Smooth muscle cell (in vitro differentiated cells): ENCODE data around the gene USP46. TPM values are rescaled to one million over a fixed set of nuclear protein-coding genes. Genes with fewer than 3 reads are reported as not detected.

Experiments used
- DNase-seq: peaks from one replicate; lab custom pipeline; 2025; ENCODE audit not compliant: unreplicated experiment; lab: John Stamatoyannopoulos, UW
- H2AFZ ChIP-seq: fragments of 200-600 bp; sonication (generic); 2 replicates; pipeline ENCODE4 v1.6.0; 2016; ENCODE audit warnings: antibody characterized with exemption, low read depth, mild to moderate bottlenecking
- H3F3A ChIP-seq: fragments of 200-600 bp; sonication (generic); 2 replicates; pipeline ENCODE4 v1.6.0; 2017; ENCODE audit warnings: antibody characterized with exemption, low read depth
- H3K27ac ChIP-seq: fragments of 200-600 bp; sonication (generic); 2 replicates; pipeline ENCODE4 v1.5.1; 2016; ENCODE audit warnings: low read depth, mild to moderate bottlenecking
- H3K27me3 ChIP-seq: fragments of 200-600 bp; sonication (generic); 2 replicates; pipeline ENCODE4 v1.6.1; 2016; ENCODE audit warnings: low read depth, mild to moderate bottlenecking
- H3K36me3 ChIP-seq: fragments of 200-600 bp; sonication (generic); 2 replicates; pipeline ENCODE4 v1.5.1; 2016; ENCODE audit warnings: low read depth
- H3K4me1 ChIP-seq: fragments of 200-600 bp; sonication (generic); 2 replicates; pipeline ENCODE4 v1.5.1; 2016; ENCODE audit warnings: low read depth
- H3K4me2 ChIP-seq: fragments of 200-600 bp; sonication (generic); 2 replicates; pipeline ENCODE4 v1.6.0; 2016; ENCODE audit warnings: mild to moderate bottlenecking
- H3K4me3 ChIP-seq: fragments of 200-600 bp; sonication (generic); 2 replicates; pipeline ENCODE4 v1.5.1; 2016; ENCODE audit warnings: mild to moderate bottlenecking
- H3K79me2 ChIP-seq: fragments of 200-600 bp; sonication (generic); 2 replicates; pipeline ENCODE4 v1.6.0; 2016; ENCODE audit warnings: low read depth, mild to moderate bottlenecking
- H3K9ac ChIP-seq: fragments of 200-600 bp; sonication (generic); 2 replicates; pipeline ENCODE4 v1.6.0; 2016; ENCODE audit warnings: low read depth
- H3K9me3 ChIP-seq: fragments of 200-600 bp; sonication (generic); replicated peaks from 2 replicates; pipeline ENCODE4 v1.5.1; 2016; ENCODE audit warnings: low read depth
- H4K20me1 ChIP-seq: fragments of 200-600 bp; sonication (generic); 2 replicates; pipeline ENCODE4 v1.6.0; 2016; ENCODE audit warnings: low read depth
- WGBS: methylation state at CpG from one replicate; pipeline ENCODE4 v1.1.7; 2016; ENCODE audit warnings: low lambda C conversion rate; 5-methylcytosine and 5-hydroxymethylcytosine counted together
- polyA plus RNA-seq: library from polyadenylated mRNA; unstranded; fragments of >200 nt; fragmentation: Nextera tagmentation; extraction: Ambion mirVana; gene quantifications from 2 replicates; pipeline ENCODE4 v1.2.1, GENCODE V29; 2016
- total RNA-seq: library from RNA; depleted of rRNA; stranded (reverse); fragments of >200 nt; gene quantifications from 2 replicates; pipeline ENCODE4 v1.2.3, GENCODE V29; 2014
- TF ChIP-seq, protein P1 (sequence below): fragments of 200-600 bp; sonication (generic); IDR thresholded peaks from 2 replicates; pipeline ENCODE4 v1.5.1; 2017; ENCODE audit warnings: borderline replicate concordance, mild to moderate bottlenecking, antibody characterized with exemption; ENCODE audit not compliant: insufficient read depth, poor library complexity, severe bottlenecking

USP46 gene
- total and polyA plus RNA-seq, 2 experiments from 2014 or later: 17.2 to 30.4 TPM

GRCh38 chr4:52586069-52586468 is 73.0 kb downstream of the USP46 start:
- no peaks in the 10 kb centered on the region for H3K4me1 ChIP-seq
- H3K79me2 ChIP-seq: no peaks in the 10 kb centered on the region
- TF ChIP-seq, protein P1, sequence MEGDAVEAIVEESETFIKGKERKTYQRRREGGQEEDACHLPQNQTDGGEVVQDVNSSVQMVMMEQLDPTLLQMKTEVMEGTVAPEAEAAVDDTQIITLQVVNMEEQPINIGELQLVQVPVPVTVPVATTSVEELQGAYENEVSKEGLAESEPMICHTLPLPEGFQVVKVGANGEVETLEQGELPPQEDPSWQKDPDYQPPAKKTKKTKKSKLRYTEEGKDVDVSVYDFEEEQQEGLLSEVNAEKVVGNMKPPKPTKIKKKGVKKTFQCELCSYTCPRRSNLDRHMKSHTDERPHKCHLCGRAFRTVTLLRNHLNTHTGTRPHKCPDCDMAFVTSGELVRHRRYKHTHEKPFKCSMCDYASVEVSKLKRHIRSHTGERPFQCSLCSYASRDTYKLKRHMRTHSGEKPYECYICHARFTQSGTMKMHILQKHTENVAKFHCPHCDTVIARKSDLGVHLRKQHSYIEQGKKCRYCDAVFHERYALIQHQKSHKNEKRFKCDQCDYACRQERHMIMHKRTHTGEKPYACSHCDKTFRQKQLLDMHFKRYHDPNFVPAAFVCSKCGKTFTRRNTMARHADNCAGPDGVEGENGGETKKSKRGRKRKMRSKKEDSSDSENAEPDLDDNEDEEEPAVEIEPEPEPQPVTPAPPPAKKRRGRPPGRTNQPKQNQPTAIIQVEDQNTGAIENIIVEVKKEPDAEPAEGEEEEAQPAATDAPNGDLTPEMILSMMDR: no peak
- peaks cover 4% of the 10 kb centered on the region for H3F3A ChIP-seq
- 30% methylated on average over 3 of the region's 3 CpGs for WGBS
- H4K20me1 ChIP-seq: no peaks in the 10 kb centered on the region
- H3K36me3 ChIP-seq: no peaks in the 10 kb centered on the region
- DNase-seq: no peak
- no peak overlapping the region for H3K27ac ChIP-seq
- no peak overlapping the region for H3K4me3 ChIP-seq
- no peak overlapping the region for H2AFZ ChIP-seq
- H3K27me3 ChIP-seq: no peaks in the 10 kb centered on the region
- no peaks in the 10 kb centered on the region for H3K9me3 ChIP-seq
- H3K4me2 ChIP-seq: no peak overlapping the region
- no peak overlapping the region for H3K9ac ChIP-seq

DNA sequence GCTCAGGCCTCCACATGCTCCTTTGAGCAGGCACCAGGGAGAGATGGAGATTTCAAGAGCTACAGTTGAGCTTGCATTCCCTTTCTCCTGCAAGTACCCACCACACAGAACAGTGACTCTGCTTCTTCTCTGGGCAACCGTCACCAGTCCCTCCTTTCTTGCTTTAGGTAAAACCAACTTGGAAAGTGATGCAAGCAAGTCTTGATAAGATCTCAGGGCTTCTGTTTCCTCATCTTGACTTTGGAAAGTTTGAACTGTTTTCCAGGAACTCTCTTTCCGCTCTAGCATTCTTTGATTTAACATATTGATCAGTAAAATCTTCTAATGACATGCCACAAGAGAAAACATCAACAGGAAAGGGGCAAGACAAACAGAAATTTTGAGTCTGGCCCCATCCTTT is 73.7 kb downstream of the USP46 start:
- H2AFZ ChIP-seq: no peak overlapping the region
- H3K36me3 ChIP-seq: no peaks in the 10 kb centered on the region
- H3K4me3 ChIP-seq: no peak overlapping the region
- peaks cover 4% of the 10 kb centered on the region for H3F3A ChIP-seq
- H3K79me2 ChIP-seq: no peaks in the 10 kb centered on the region
- DNase-seq: no peak
- no peaks in the 10 kb centered on the region for H4K20me1 ChIP-seq
- TF ChIP-seq, protein P1: no peak
- no peaks in the 10 kb centered on the region for H3K9me3 ChIP-seq
- H3K27ac ChIP-seq: no peak overlapping the region
- no peak overlapping the region for H3K4me2 ChIP-seq
- no peak overlapping the region for H3K9ac ChIP-seq
- H3K4me1 ChIP-seq: no peaks in the 10 kb centered on the region
- WGBS: 70% methylated on average over 2 of the region's 2 CpGs
- H3K27me3 ChIP-seq: no peaks in the 10 kb centered on the region

DNA sequence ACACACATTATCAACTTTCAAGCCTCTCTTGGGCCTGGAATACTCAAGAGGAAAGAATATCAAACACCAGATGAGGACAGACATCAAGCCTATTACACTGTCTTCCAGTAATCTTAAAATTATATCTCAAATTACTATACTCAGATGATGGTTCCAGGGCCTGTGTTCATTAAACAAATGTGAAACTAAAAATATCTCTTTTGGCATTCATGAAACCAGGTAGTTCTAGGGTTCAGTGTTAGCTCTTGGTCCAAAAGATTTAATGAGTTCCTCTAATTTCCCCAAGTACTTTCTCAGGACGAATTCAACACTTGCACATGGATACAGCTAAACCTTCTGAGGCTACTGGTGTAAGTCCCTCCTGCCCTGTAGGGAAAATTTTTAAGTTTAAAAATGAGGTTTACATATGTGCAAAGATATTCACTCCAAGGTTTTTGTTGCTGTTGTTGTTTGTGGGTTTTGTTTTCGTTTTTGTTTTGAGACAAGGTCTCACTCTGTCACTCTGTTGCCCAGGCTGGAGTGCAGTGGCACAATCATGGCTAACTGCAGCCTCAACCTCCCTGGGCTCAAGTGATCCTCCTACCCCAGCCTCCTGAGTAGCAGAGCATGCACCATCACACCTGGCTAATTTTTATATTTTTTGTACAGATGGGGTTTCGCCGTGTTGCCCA is 79.4 kb downstream of the USP46 start:
- Histone ChIP-seq H3F3A (no peaks in the 10 kb centered on the region), H4K20me1 (no peaks in the 10 kb centered on the region)

More for the DNA sequence above, 79.4 kb downstream of the USP46 start:
- no peaks in the 10 kb centered on the region for H3K79me2 ChIP-seq
- no peaks in the 10 kb centered on the region for H3K9me3 ChIP-seq
- no peaks in the 10 kb centered on the region for H3K36me3 ChIP-seq
- H3K27ac ChIP-seq: no peak overlapping the region
- TF ChIP-seq, protein P1: no peak
- H3K4me2 ChIP-seq: no peak overlapping the region
- WGBS: 92% methylated on average over 4 of the region's 4 CpGs
- no peaks in the 10 kb centered on the region for H3K4me1 ChIP-seq
- no peak overlapping the region for H3K4me3 ChIP-seq
- H2AFZ ChIP-seq: no peak overlapping the region
- DNase-seq: no peak
- H3K9ac ChIP-seq: no peak overlapping the region
- H3K27me3 ChIP-seq: no peaks in the 10 kb centered on the region
